Measurements from ENCODE around the gene TMEM150C. TPM values are rescaled to one million over a fixed set of nuclear protein-coding genes. Genes with fewer than 3 reads are reported as not detected.

Gene TMEM150C
- total RNA-seq, 1 donor from 2014 or later = 10.6 TPM

DNA sequence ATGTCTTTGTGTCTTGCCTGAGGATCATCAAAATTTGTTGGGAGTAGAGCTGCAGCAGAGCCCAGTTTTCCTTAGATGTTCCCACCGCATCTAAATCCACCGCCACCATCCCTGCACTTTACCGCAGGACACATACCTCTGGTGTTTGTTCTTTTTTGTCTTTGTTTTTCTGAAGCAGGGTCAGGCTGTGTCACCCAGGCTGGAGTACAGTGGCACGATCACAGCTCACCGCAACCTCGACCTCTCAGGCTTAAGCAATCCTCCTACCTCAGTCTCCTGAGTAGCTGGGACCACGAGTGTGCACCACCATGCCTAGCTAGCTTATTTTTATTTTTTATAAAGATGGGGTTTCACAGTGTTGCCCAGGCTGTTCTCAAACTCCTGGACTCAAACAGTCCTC lies 126.8 kb downstream of the TMEM150C start:
- intact Hi-C loops (cut with DNase I) = no loop called here
- H3K36me3 ChIP-seq = no peaks in the 10 kb centered on the region
- no peak overlapping the region for H3K27ac ChIP-seq
- H3K9me3 ChIP-seq = no peaks in the 10 kb centered on the region
- peaks cover 29% of the 10 kb centered on the region for H3K4me1 ChIP-seq
- TF ChIP-seq POLR2AphosphoS5 (IDR thresholded peaks at IDR 0.05; ENCODE audit: insufficient read depth in 1 of 2, low read depth in 1 of 2) (no peak), CTCF (IDR thresholded peaks at IDR 0.05) (no peak), POLR2A (IDR thresholded peaks at IDR 0.05) (no peak)
- H3K4me3 ChIP-seq = no peak overlapping the region
- no peak for DNase-seq (ENCODE audit: extremely low spot score in 2 of 2)
- H3K27me3 ChIP-seq = no peaks in the 10 kb centered on the region

DNA sequence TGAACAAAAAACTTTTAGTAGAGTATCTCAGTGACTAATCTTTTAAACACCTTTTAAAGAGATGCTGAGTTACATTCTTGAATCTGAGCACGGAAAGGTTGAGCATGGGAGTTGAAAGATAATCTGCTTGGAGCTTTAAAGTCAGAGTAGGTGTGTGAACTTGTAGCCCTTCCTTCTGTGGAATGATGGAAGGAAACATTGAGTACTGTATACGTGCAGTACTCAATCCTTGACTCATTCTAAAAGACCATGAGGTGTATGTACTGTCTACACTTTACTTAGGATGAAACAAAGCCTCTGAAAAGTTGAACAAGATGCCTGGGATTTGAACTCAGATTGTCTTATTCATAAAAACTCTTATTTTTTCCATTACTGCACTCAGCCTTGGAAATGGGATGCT lies 128.0 kb downstream of the TMEM150C start:
- DNase-seq (ENCODE audit: extremely low spot score in 2 of 2) = no peak
- intact Hi-C loops (cut with DNase I) = no loop called here
- Histone ChIP-seq H3K36me3 (no peaks in the 10 kb centered on the region), H3K27ac (no peak overlapping the region), H3K4me3 (no peak overlapping the region), H3K27me3 (no peaks in the 10 kb centered on the region), H3K4me1 (peaks cover 29% of the 10 kb centered on the region), H3K9me3 (no peaks in the 10 kb centered on the region)
- TF ChIP-seq CTCF (IDR thresholded peaks at IDR 0.05) = no peak
- no peak for TF ChIP-seq POLR2A (IDR thresholded peaks at IDR 0.05)
- TF ChIP-seq POLR2AphosphoS5 (IDR thresholded peaks at IDR 0.05; ENCODE audit: insufficient read depth in 1 of 2, low read depth in 1 of 2) = no peak

Other genes starting within 250 kb of the TMEM150C start
- 91.8 TPM for gene HNRNPD, start 188.0 kb downstream of the TMEM150C start, total RNA-seq
- 189 TPM for gene HNRNPDL, start 131.5 kb downstream of the TMEM150C start, total RNA-seq
- 16.0 TPM for gene ENOPH1, start 131.4 kb downstream of the TMEM150C start, total RNA-seq
- gene SCD5, start 236.8 kb upstream of the TMEM150C start, total RNA-seq = 16.9 TPM